MCF 10A (cell line): Measurements from ENCODE around the gene ZNF433. TPM values are rescaled to one million over a fixed set of nuclear protein-coding genes. Genes with fewer than 3 reads are reported as not detected.

Experiments
- BruUV-seq: library from RNA; stranded (reverse); fragments of 400-500 nt; replicated peaks from 2 replicates; lab custom pipeline; 2021; lab: Mats Ljungman, UMichigan
- CTCF ChIA-PET: fragments of 300-600 bp; sonication (Branson Sonifier 250); formaldehyde crosslinking; extraction: SDS; loops from one replicate; lab custom pipeline; 2021; ENCODE audit warnings: antibody characterized with exemption, inconsistent platforms; lab: Yijun Ruan, JAX
- POLR2A ChIA-PET: fragments of 300-600, 350-650 bp; sonication (Branson Sonifier 250); formaldehyde crosslinking; extraction: SDS; loops from one replicate; lab custom pipeline; 2020; ENCODE audit warnings: antibody characterized with exemption, inconsistent platforms; lab: Yijun Ruan, JAX
- DNase-seq: peaks from one replicate; pipeline ENCODE4 v3.0.0-alpha.2; 2018; ENCODE audit not compliant: unreplicated experiment
- H3K27ac Mint-ChIP-seq: one replicate; pipeline ENCODE4 v1.8.0; 2022; ENCODE audit warnings: mild to moderate bottlenecking, low read depth, mixed read lengths; ENCODE audit not compliant: unreplicated experiment
- H3K27me3 Mint-ChIP-seq: one replicate; pipeline ENCODE4 v1.8.0; 2022; ENCODE audit warnings: mixed read lengths; ENCODE audit not compliant: insufficient read depth, unreplicated experiment
- H3K36me3 Mint-ChIP-seq: one replicate; pipeline ENCODE4 v1.8.0; 2022; ENCODE audit warnings: mild to moderate bottlenecking, moderate library complexity, mixed read lengths; ENCODE audit not compliant: insufficient read depth, unreplicated experiment
- H3K4me1 Mint-ChIP-seq: one replicate; pipeline ENCODE4 v1.8.0; 2022; ENCODE audit warnings: mixed read lengths; ENCODE audit not compliant: insufficient read depth, unreplicated experiment
- H3K4me3 Mint-ChIP-seq: one replicate; pipeline ENCODE4 v1.8.0; 2022; ENCODE audit warnings: mild to moderate bottlenecking, moderate library complexity, mixed read lengths; ENCODE audit not compliant: unreplicated experiment
- H3K9me3 Mint-ChIP-seq: one replicate; pipeline ENCODE4 v1.8.0; 2022; ENCODE audit warnings: mixed read lengths; ENCODE audit not compliant: unreplicated experiment
- CTCF ChIP-seq: fragments of 200-600 bp; IDR thresholded peaks from one replicate; pipeline ENCODE4 v1.8.0; 2022; ENCODE audit warnings: antibody characterized with exemption, mild to moderate bottlenecking; ENCODE audit not compliant: unreplicated experiment
- intact Hi-C: fragments of 100-400 bp; cut with micrococcal nuclease; formaldehyde crosslinking; loops from 2 replicates; pipeline ENCODE4 v1.14.1; 2022
- total RNA-seq: library from RNA; stranded (reverse); gene quantifications from 2 replicates; pipeline ENCODE4 v1.2.3, GENCODE V29; 2022

ZNF433 gene
- total RNA-seq, 1 experiment from 2014 or later = 1.3 TPM

DNA sequence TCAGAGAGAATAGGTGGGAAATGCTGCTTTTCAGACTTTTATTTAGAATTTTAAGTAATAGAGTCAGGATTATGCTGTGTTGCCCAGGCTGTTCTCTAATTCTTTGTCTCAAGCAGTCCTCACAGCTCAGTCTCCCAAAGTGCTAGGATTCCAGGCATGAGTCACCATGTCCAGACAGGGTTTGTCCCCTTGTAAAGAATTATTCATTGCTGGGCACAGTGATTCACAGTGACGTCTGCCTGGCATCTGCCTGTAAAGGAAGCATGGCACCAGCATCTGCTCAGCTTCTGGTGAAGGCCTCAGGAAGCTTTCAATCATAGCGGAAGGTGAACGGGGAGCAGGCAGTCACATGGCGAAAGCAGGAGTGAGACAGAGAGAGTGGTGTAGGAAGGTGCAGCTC, 53.0 kb downstream of the ZNF433 start:
- ChIA-PET POLR2A (no interaction called here), CTCF (interaction anchor here (0.5 to 9.4 kb wide), 3 partner anchors 25 to 162 kb away, joined by 3 to 142 read pairs (median 3); partner anchors contain the start of gene ZNF700)
- DNase-seq = no peak
- H3K36me3 Mint-ChIP-seq = no peaks in the 10 kb centered on the region
- no peak overlapping the region for H3K4me3 Mint-ChIP-seq
- no peak for TF ChIP-seq CTCF
- H3K9me3 Mint-ChIP-seq = peaks cover 6% of the 10 kb centered on the region
- no peak overlapping the region for H3K27ac Mint-ChIP-seq
- BruUV-seq = no TSS peak
- no peaks in the 10 kb centered on the region for H3K4me1 Mint-ChIP-seq
- intact Hi-C loops = no loop called here
- no peaks in the 10 kb centered on the region for H3K27me3 Mint-ChIP-seq

DNA sequence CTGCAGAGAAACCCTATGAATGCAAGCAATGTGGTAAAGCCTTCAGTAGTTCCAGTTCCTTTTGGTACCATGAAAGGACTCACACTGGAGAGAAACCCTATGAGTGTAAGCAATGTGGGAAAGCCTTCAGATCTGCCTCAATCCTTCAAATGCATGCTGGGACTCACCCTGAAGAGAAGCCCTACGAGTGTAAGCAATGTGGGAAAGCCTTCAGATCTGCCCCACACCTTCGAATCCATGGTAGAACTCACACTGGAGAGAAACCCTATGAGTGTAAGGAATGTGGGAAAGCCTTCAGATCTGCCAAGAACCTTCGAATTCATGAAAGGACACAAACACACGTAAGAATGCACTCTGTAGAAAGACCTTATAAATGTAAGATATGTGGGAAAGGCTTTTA, 56.0 kb downstream of the ZNF433 start:
- TF ChIP-seq CTCF = no peak
- no peak overlapping the region for H3K4me3 Mint-ChIP-seq
- H3K27me3 Mint-ChIP-seq = no peaks in the 10 kb centered on the region
- peaks cover 12% of the 10 kb centered on the region for H3K9me3 Mint-ChIP-seq
- ChIA-PET POLR2A (no interaction called here), CTCF (no interaction called here)
- BruUV-seq = no TSS peak
- no peaks in the 10 kb centered on the region for H3K4me1 Mint-ChIP-seq
- H3K36me3 Mint-ChIP-seq = no peaks in the 10 kb centered on the region
- intact Hi-C loops = no loop called here
- no peak overlapping the region for H3K27ac Mint-ChIP-seq
- DNase-seq = no peak

GRCh38 chr19:11978492-11979100, 56.9 kb downstream of the ZNF433 start:
- Mint-ChIP-seq H3K27ac (no peak overlapping the region), H3K4me3 (no peak overlapping the region), H3K27me3 (no peaks in the 10 kb centered on the region), H3K9me3 (peaks cover 21% of the 10 kb centered on the region), H3K4me1 (no peaks in the 10 kb centered on the region), H3K36me3 (no peaks in the 10 kb centered on the region)
- POLR2A ChIA-PET = no interaction called here
- intact Hi-C loops = no loop called here
- BruUV-seq = no TSS peak
- CTCF ChIA-PET = no interaction called here
- TF ChIP-seq CTCF = no peak
- no peak for DNase-seq

- BruUV-seq = no TSS peak
- Mint-ChIP-seq H3K9me3 (peaks cover 22% of the 10 kb centered on the region), H3K4me1 (no peaks in the 10 kb centered on the region)
These were observed 62.3 kb downstream of the ZNF433 start for GRCh38 chr19:11973019-11973810.

More at GRCh38 chr19:11973019-11973810, 62.3 kb downstream of the ZNF433 start:
- no peaks in the 10 kb centered on the region for H3K27me3 Mint-ChIP-seq
- POLR2A ChIA-PET = no interaction called here
- no peaks in the 10 kb centered on the region for H3K36me3 Mint-ChIP-seq
- DNase-seq = no peak
- intact Hi-C loops = no loop called here
- no peak overlapping the region for H3K4me3 Mint-ChIP-seq
- H3K27ac Mint-ChIP-seq = no peak overlapping the region
- no peak for TF ChIP-seq CTCF
- CTCF ChIA-PET = no interaction called here
